ENCODE measurements around the gene USP6NL. TPM values are rescaled to one million over a fixed set of nuclear protein-coding genes. Genes with fewer than 3 reads are reported as not detected.
"Not testable (repeated sequence)": the region's sequence is repeated elsewhere in the genome, so short reads cannot be mapped to it uniquely, and the experiment has no call there.

USP6NL gene
- polyA plus RNA-seq, 4 donors = 4.1 to 18.1 (median 6.5) TPM

GRCh38 chr10:11498399-11498798 lies 113.1 kb downstream of the USP6NL start:
- 92 to 94% (median 92%) methylated on average over 2 of the region's 2 CpGs for WGBS, 3 donors
- peaks cover 0 to 17% (median 0%) of the 10 kb centered on the region in 3 donors for H3K36me3 ChIP-seq (ENCODE audit: control insufficient read depth in 3 of 3, insufficient read depth in 2 of 3, low read depth in 1 of 3, low read length in 3 of 3)
- DNase-seq (no peak), FAIRE-seq (no peak)
- H3K4me1 ChIP-seq (ENCODE audit: control insufficient read depth in 3 of 3, insufficient read depth in 2 of 3, low read depth in 1 of 3, low read length in 2 of 3) = no peaks in the 10 kb centered on the region
- H3K27ac ChIP-seq (ENCODE audit: low read depth in 1 of 3, low read length in 2 of 3) = no peak overlapping the region
- H3K4me3 ChIP-seq (ENCODE audit: low read depth in 1 of 3, low read length in 3 of 3) = no peak overlapping the region
- H3K27me3 ChIP-seq (ENCODE audit: control insufficient read depth in 3 of 3, insufficient read depth in 3 of 3, low read length in 3 of 3) = no peaks in the 10 kb centered on the region
- peaks cover 0 to 3% of the 10 kb centered on the region in 2 donors for H3K9me3 ChIP-seq (ENCODE audit: control insufficient read depth in 2 of 2, insufficient read depth in 1 of 2, low read depth in 1 of 2, low read length in 1 of 2)

GRCh38 chr10:11494923-11495322 lies 116.5 kb downstream of the USP6NL start:
- H3K9me3 ChIP-seq (ENCODE audit: control insufficient read depth in 2 of 2, insufficient read depth in 1 of 2, low read depth in 1 of 2, low read length in 1 of 2); H3K27me3 ChIP-seq (ENCODE audit: control insufficient read depth in 3 of 3, insufficient read depth in 3 of 3, low read length in 3 of 3); H3K4me1 ChIP-seq (ENCODE audit: control insufficient read depth in 3 of 3, insufficient read depth in 2 of 3, low read depth in 1 of 3, low read length in 2 of 3); H3K27ac ChIP-seq (ENCODE audit: low read depth in 1 of 3, low read length in 2 of 3); FAIRE-seq; H3K4me3 ChIP-seq (ENCODE audit: low read depth in 1 of 3, low read length in 3 of 3); DNase-seq: not testable (repeated sequence)
- 83 to 97% (median 91%) methylated on average over 12 of the region's 13 CpGs for WGBS, 3 donors
- H3K36me3 ChIP-seq (ENCODE audit: control insufficient read depth in 3 of 3, insufficient read depth in 2 of 3, low read depth in 1 of 3, low read length in 3 of 3) = peaks cover 0 to 24% (median 4%) of the 10 kb centered on the region in 3 donors

GRCh38 chr10:11493646-11494045 lies 117.8 kb downstream of the USP6NL start:
- DNase-seq (no peak), FAIRE-seq (no peak)
- Histone ChIP-seq H3K9me3 (ENCODE audit: control insufficient read depth in 2 of 2, insufficient read depth in 1 of 2, low read depth in 1 of 2, low read length in 1 of 2) (peaks cover 0 to 3% of the 10 kb centered on the region in 2 donors), H3K36me3 (ENCODE audit: control insufficient read depth in 3 of 3, insufficient read depth in 2 of 3, low read depth in 1 of 3, low read length in 3 of 3) (peaks cover 0 to 23% (median 4%) of the 10 kb centered on the region in 3 donors), H3K4me1 (ENCODE audit: control insufficient read depth in 3 of 3, insufficient read depth in 2 of 3, low read depth in 1 of 3, low read length in 2 of 3) (no peaks in the 10 kb centered on the region), H3K27ac (ENCODE audit: low read depth in 1 of 3, low read length in 2 of 3) (no peak overlapping the region), H3K4me3 (ENCODE audit: low read depth in 1 of 3, low read length in 3 of 3) (no peak overlapping the region), H3K27me3 (ENCODE audit: control insufficient read depth in 3 of 3, insufficient read depth in 3 of 3, low read length in 3 of 3) (no peaks in the 10 kb centered on the region)
- WGBS, 3 donors = 95 to 98% (median 96%) methylated on average over 6 of the region's 6 CpGs

- H3K9me3 ChIP-seq (ENCODE audit: control insufficient read depth in 2 of 2, insufficient read depth in 1 of 2, low read depth in 1 of 2, low read length in 1 of 2) = peaks cover 0 to 3% of the 10 kb centered on the region in 2 donors
- FAIRE-seq = no peak
- no peaks in the 10 kb centered on the region for H3K4me1 ChIP-seq (ENCODE audit: control insufficient read depth in 3 of 3, insufficient read depth in 2 of 3, low read depth in 1 of 3, low read length in 2 of 3)
- no peak for DNase-seq
- H3K27ac ChIP-seq (ENCODE audit: low read depth in 1 of 3, low read length in 2 of 3) = no peak overlapping the region
- H3K4me3 ChIP-seq (ENCODE audit: low read depth in 1 of 3, low read length in 3 of 3) = no peak overlapping the region
- peaks cover 0 to 28% (median 7%) of the 10 kb centered on the region in 3 donors for H3K36me3 ChIP-seq (ENCODE audit: control insufficient read depth in 3 of 3, insufficient read depth in 2 of 3, low read depth in 1 of 3, low read length in 3 of 3)
- WGBS, 3 donors = 76 to 95% (median 94%) methylated on average over 2 of the region's 2 CpGs
- H3K27me3 ChIP-seq (ENCODE audit: control insufficient read depth in 3 of 3, insufficient read depth in 3 of 3, low read length in 3 of 3) = no peaks in the 10 kb centered on the region
These were observed 120.4 kb downstream of the USP6NL start for GRCh38 chr10:11491087-11491486.

GRCh38 chr10:11489591-11489990 lies 121.9 kb downstream of the USP6NL start:
- no peak for FAIRE-seq
- Histone ChIP-seq H3K4me1 (ENCODE audit: control insufficient read depth in 3 of 3, insufficient read depth in 2 of 3, low read depth in 1 of 3, low read length in 2 of 3) (no peaks in the 10 kb centered on the region), H3K4me3 (ENCODE audit: low read depth in 1 of 3, low read length in 3 of 3) (no peak overlapping the region), H3K36me3 (ENCODE audit: control insufficient read depth in 3 of 3, insufficient read depth in 2 of 3, low read depth in 1 of 3, low read length in 3 of 3) (peaks cover 0 to 22% (median 7%) of the 10 kb centered on the region in 3 donors), H3K27ac (ENCODE audit: low read depth in 1 of 3, low read length in 2 of 3) (no peak overlapping the region), H3K9me3 (ENCODE audit: control insufficient read depth in 2 of 2, insufficient read depth in 1 of 2, low read depth in 1 of 2, low read length in 1 of 2) (peaks cover 0 to 3% of the 10 kb centered on the region in 2 donors), H3K27me3 (ENCODE audit: control insufficient read depth in 3 of 3, insufficient read depth in 3 of 3, low read length in 3 of 3) (no peaks in the 10 kb centered on the region)
- DNase-seq = no peak
- 76 to 92% (median 91%) methylated on average over 2 of the region's 2 CpGs for WGBS, 3 donors

GRCh38 chr10:11488126-11488525 lies 123.3 kb downstream of the USP6NL start:
- Histone ChIP-seq H3K36me3 (ENCODE audit: control insufficient read depth in 3 of 3, insufficient read depth in 2 of 3, low read depth in 1 of 3, low read length in 3 of 3) (peaks cover 0 to 13% (median 7%) of the 10 kb centered on the region in 3 donors), H3K27me3 (ENCODE audit: control insufficient read depth in 3 of 3, insufficient read depth in 3 of 3, low read length in 3 of 3) (no peaks in the 10 kb centered on the region)
- no peak for FAIRE-seq

GRCh38 chr10:11483201-11484148 lies 128.0 kb downstream of the USP6NL start:
- no peaks in the 10 kb centered on the region for H3K4me1 ChIP-seq (ENCODE audit: control insufficient read depth in 3 of 3, insufficient read depth in 2 of 3, low read depth in 1 of 3, low read length in 2 of 3)
- H3K27ac ChIP-seq (ENCODE audit: low read depth in 1 of 3, low read length in 2 of 3) = no peak overlapping the region
- FAIRE-seq = no peak
- DNase-seq = no peak
- 86 to 93% (median 90%) methylated on average over 6 of the region's 6 CpGs for whole genome bisulfite sequencing, 3 donors
- no peaks in the 10 kb centered on the region for H3K27me3 ChIP-seq (ENCODE audit: control insufficient read depth in 3 of 3, insufficient read depth in 3 of 3, low read length in 3 of 3)
- no peak overlapping the region for H3K4me3 ChIP-seq (ENCODE audit: low read depth in 1 of 3, low read length in 3 of 3)
- H3K36me3 ChIP-seq (ENCODE audit: control insufficient read depth in 3 of 3, insufficient read depth in 2 of 3, low read depth in 1 of 3, low read length in 3 of 3) = peaks cover 0 to 8% (median 3%) of the 10 kb centered on the region in 3 donors
- no peaks in the 10 kb centered on the region for H3K9me3 ChIP-seq (ENCODE audit: control insufficient read depth in 2 of 2, insufficient read depth in 1 of 2, low read depth in 1 of 2, low read length in 1 of 2)

More at GRCh38 chr10:11488126-11488525, 123.3 kb downstream of the USP6NL start:
- Histone ChIP-seq H3K4me1 (ENCODE audit: control insufficient read depth in 3 of 3, insufficient read depth in 2 of 3, low read depth in 1 of 3, low read length in 2 of 3) (no peaks in the 10 kb centered on the region), H3K9me3 (ENCODE audit: control insufficient read depth in 2 of 2, insufficient read depth in 1 of 2, low read depth in 1 of 2, low read length in 1 of 2) (no peaks in the 10 kb centered on the region), H3K27ac (ENCODE audit: low read depth in 1 of 3, low read length in 2 of 3) (no peak overlapping the region), H3K4me3 (ENCODE audit: low read depth in 1 of 3, low read length in 3 of 3) (no peak overlapping the region)
- WGBS, 3 donors = 91 to 92% (median 92%) methylated on average over 4 of the region's 4 CpGs
- no peak for DNase-seq

- FAIRE-seq (peak; percentile 36), DNase-seq (no peak)
- Histone ChIP-seq H3K9me3 (ENCODE audit: control insufficient read depth in 2 of 2, insufficient read depth in 1 of 2, low read depth in 1 of 2, low read length in 1 of 2) (no peaks in the 10 kb centered on the region), H3K36me3 (ENCODE audit: control insufficient read depth in 3 of 3, insufficient read depth in 2 of 3, low read depth in 1 of 3, low read length in 3 of 3) (peaks cover 0 to 7% (median 0%) of the 10 kb centered on the region in 3 donors), H3K4me3 (ENCODE audit: low read depth in 1 of 3, low read length in 3 of 3) (no peak overlapping the region), H3K27me3 (ENCODE audit: control insufficient read depth in 3 of 3, insufficient read depth in 3 of 3, low read length in 3 of 3) (no peaks in the 10 kb centered on the region), H3K27ac (ENCODE audit: low read depth in 1 of 3, low read length in 2 of 3) (no peak overlapping the region), H3K4me1 (ENCODE audit: control insufficient read depth in 3 of 3, insufficient read depth in 2 of 3, low read depth in 1 of 3, low read length in 2 of 3) (no peaks in the 10 kb centered on the region)
These were observed 129.1 kb downstream of the USP6NL start for GRCh38 chr10:11482306-11482705.
